ENCODE measurements around the gene NCDN.

Gene NCDN

DNA sequence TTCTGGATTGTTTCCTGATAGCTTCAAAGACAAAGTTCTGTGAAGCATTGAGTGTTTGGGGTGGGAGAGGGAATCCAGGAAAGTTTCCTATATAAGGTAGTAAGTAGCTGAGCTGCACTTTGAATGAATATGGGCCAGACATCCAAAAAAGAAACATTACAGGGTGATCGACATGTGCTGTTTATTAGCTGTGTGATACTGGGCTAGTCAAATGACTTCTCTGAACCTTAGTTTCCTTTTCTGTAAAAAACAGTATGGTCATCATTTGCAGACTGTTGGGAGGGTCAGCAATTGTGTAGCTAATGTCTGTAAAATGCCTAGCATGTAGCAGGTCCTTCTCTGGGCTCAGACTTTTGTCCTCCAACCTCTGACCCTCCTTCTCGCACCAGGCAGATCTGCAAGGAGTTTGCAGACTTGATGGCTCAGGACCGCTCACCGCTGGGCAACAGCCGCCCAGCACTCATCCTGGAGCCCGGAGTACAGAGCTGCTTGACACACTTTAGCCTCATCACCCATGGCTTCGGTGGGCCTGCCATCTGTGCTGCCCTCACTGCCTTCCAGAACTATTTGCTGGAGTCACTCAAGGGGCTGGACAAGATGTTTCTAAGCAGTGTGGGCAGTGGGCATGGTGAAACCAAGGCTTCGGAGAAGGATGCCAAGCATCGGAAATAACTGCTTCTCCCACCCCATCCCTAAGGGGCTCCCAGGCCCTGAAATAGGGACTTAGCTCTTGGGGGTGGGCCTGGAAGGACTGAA is 36.6 kb downstream of the NCDN start:
- DNase-seq, result no peak

GRCh38 chr1:35595684-35596083 is 38.1 kb downstream of the NCDN start:
- DNase-seq, result no peak

- DNase-seq, result no peak
Measured at GRCh38 chr1:35597870-35598269, 40.3 kb downstream of the NCDN start.

DNA sequence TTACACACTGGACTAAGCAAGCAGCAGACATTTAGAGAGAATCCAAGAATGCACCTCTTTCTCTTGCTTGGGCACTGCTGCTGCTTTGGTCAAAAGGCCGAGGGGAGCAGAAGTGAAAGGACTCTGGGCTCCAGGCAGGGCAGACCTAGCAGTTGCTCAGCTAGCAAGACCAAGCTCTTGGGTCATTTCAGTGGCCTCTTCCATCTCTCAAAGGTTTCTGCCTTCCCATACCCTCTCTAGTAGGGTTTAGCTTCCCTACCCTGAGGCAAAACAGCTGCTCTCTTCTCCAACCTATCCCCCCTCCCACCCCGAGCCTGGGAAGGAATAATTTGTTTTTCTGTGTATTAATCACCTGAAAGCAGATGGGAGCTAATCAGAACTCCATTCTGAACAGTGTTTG is 41.3 kb downstream of the NCDN start:
- no peak for DNase-seq

DNA sequence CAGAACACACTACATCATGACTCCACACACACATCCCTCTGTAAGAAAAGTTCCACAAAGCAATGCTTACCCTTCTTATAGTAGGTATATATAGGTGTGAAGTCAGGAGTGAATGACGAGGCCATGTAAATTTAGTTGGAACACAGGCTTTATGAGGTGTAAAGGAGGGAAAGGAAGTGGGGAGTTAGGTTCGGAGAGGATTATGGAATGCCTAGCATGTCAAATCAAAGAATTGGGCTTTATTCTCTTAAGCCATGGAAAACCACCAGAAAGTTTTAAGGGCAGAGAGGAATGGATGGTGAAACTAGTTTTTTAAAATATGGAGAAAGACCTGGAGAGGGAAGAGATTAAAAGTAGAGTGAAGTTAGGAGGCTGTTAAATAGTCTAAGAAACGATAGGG is 41.8 kb downstream of the NCDN start:
- DNase-seq, result no peak

GRCh38 chr1:35600593-35600992 is 43.0 kb downstream of the NCDN start:
- DNase-seq, result no peak

GRCh38 chr1:35603468-35603867 is 45.9 kb downstream of the NCDN start:
- no peak for DNase-seq

- DNase-seq, result no peak
Measured at GRCh38 chr1:35603941-35604340, 46.3 kb downstream of the NCDN start.

DNA sequence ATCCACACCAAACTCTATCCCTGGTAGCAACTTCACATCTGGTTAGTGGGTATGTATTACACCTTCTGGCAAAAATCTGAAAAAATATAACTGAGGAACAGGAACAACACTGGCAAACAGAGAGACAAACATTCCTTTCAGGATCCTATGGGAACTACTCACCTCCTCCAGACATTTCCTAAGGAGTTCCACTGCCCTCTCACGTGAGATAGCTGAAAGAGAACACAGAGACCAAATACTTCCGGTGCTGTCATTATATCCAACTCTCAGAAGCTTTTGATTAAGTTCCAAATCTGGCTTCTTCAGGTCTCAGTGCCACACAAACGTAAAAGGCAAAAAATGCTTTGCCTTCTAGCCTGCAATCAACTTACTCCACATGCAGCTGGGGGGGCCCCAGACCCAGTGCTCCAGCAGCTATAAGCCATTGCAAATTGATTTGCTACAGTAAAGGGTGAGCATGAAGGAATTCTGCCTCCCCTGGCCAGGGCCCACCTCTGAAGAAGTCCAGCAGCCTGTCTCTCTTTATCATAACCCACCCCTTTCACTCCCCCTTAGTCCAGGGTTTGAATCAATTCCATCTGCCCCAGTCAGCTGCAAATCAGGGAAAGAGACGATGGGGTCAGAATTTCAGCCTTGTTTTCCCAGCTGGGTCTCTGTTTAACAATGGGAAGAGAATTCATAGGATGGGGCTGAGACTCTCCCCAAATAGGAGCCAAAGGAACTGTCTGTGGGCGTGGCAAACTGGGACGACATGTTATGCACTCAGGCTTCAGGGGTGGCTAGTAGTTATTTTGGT is 47.7 kb downstream of the NCDN start:
- no peak for DNase-seq

GRCh38 chr1:35605867-35606182 is 48.2 kb downstream of the NCDN start:
- DNase-seq, result no peak

DNA sequence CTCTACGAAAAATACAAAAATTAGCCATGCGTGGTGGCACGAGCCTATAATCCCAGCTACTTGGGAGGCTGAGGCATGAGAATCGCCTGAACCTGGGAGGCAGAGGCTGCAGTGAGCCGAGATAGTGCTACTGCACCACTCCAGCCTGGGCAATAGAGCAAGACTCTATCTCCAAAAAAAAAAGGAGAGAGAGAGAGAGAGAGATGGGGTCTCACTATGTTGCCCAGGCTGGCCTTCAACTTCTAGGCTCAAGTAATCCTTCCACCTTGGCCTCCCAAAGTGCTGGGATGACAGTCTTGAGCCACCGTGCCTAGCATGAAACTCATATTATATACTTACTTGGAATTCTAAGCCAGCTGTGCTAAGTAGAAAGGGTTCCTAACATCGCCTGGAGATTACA is 54.1 kb downstream of the NCDN start:
- no peak for DNase-seq

DNA sequence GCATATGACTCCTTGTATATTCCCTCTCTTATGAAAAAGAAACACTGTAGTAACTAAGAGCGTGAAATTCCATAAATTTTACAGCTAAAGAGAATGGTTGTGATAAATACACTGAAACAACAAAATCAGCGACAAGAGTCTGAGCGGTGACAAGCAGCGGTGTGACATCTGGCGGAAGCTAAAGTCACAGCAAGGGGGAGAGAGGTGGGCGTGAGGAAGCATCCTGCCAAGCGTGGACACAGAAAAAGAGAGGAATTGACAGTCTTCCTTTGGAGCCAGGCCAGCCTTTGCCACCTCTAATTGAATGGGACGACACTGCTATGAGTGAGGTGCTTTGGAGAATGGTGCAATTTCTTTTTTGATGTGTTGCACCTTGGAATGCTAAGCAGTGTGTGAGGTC is 57.8 kb downstream of the NCDN start:
- DNase-seq, result no peak
